ENCODE results near the gene CADPS2. TPM values are rescaled to one million over a fixed set of nuclear protein-coding genes. Genes with fewer than 3 reads are reported as not detected.
A peak's percentile ranks its signal among the peaks of the same experiment; 100 is the strongest.
"Not testable (repeated sequence)": the region's sequence is repeated elsewhere in the genome, so short reads cannot be mapped to it uniquely, and the experiment has no call there.

CADPS2 gene
- total and polyA plus RNA-seq, 3 experiments from 2014 or later, result not detected

- no peaks in the 10 kb centered on the region for H3K4me1 ChIP-seq (ENCODE audit: insufficient read depth, low read length)
- H3K9me3 ChIP-seq (ENCODE audit: low read length), result no peaks in the 10 kb centered on the region
- Mint-ChIP-seq H3K9me3 (peaks cover 2 to 14% (median 7%) of the 10 kb centered on the region in 5 donors), H3K27me3 (no peaks in the 10 kb centered on the region), H3K27ac (no peak overlapping the region), H3K4me3 (no peak overlapping the region), H3K4me1 (no peaks in the 10 kb centered on the region), H3K36me3 (no peaks in the 10 kb centered on the region)
- ChIA-PET POLR2A (no interaction called here), CTCF (no interaction called here)
- DNase-seq, result no peak
- no peak overlapping the region for H3K27ac ChIP-seq (ENCODE audit: low read depth, low read length)
- H3K36me3 ChIP-seq (ENCODE audit: insufficient read depth, low read length), result no peaks in the 10 kb centered on the region
- no peaks in the 10 kb centered on the region for H3K27me3 ChIP-seq (ENCODE audit: insufficient read depth, low read length, poor library complexity, severe bottlenecking)
- no peak overlapping the region for H3K4me3 ChIP-seq (ENCODE audit: low read length)
Observed at GRCh38 chr7:122847871-122848473, 38.3 kb downstream of the CADPS2 start.

GRCh38 chr7:122846591-122846990 lies 39.7 kb downstream of the CADPS2 start:
- peak overlapping the region in 1 of 8 donors; percentile 59 for H3K27ac Mint-ChIP-seq
- no peaks in the 10 kb centered on the region for H3K27me3 ChIP-seq (ENCODE audit: insufficient read depth, low read length, poor library complexity, severe bottlenecking)
- no peaks in the 10 kb centered on the region for H3K4me1 ChIP-seq (ENCODE audit: insufficient read depth, low read length)
- H3K9me3 ChIP-seq (ENCODE audit: low read length), result no peaks in the 10 kb centered on the region
- H3K9me3 Mint-ChIP-seq, result peaks cover under 1 to 16% (median 5%) of the 10 kb centered on the region in 5 donors
- no peaks in the 10 kb centered on the region for H3K4me1 Mint-ChIP-seq
- no peak overlapping the region for H3K4me3 Mint-ChIP-seq
- H3K27ac ChIP-seq (ENCODE audit: low read depth, low read length), result no peak overlapping the region
- H3K27me3 Mint-ChIP-seq, result no peaks in the 10 kb centered on the region
- ChIA-PET POLR2A (no interaction called here), CTCF (interaction anchor here (1.2 kb wide), 1 partner anchor 12 kb away, joined by 3 read pairs; no protein-coding TSS in a partner anchor)
- no peaks in the 10 kb centered on the region for H3K36me3 Mint-ChIP-seq
- no peak for DNase-seq
- H3K4me3 ChIP-seq (ENCODE audit: low read length), result no peak overlapping the region
- no peaks in the 10 kb centered on the region for H3K36me3 ChIP-seq (ENCODE audit: insufficient read depth, low read length)

- Histone ChIP-seq H3K27ac (ENCODE audit: low read depth, low read length) (no peak overlapping the region), H3K27me3 (ENCODE audit: insufficient read depth, low read length, poor library complexity, severe bottlenecking) (no peaks in the 10 kb centered on the region), H3K36me3 (ENCODE audit: insufficient read depth, low read length) (no peaks in the 10 kb centered on the region), H3K4me1 (ENCODE audit: insufficient read depth, low read length) (no peaks in the 10 kb centered on the region), H3K4me3 (ENCODE audit: low read length) (no peak overlapping the region), H3K9me3 (ENCODE audit: low read length) (no peaks in the 10 kb centered on the region)
- Mint-ChIP-seq H3K9me3 (peaks cover 4 to 21% (median 8%) of the 10 kb centered on the region in 5 donors), H3K4me1 (no peaks in the 10 kb centered on the region), H3K27ac (no peak overlapping the region), H3K36me3 (no peaks in the 10 kb centered on the region), H3K27me3 (no peaks in the 10 kb centered on the region), H3K4me3 (no peak overlapping the region)
- ChIA-PET POLR2A (no interaction called here), CTCF (interaction anchor here (1.2 kb wide), 1 partner anchor 11 kb away, joined by 3 read pairs; no protein-coding TSS in a partner anchor)
- no peak for DNase-seq
Observed at GRCh38 chr7:122845286-122845685, 41.0 kb downstream of the CADPS2 start.

- no peaks in the 10 kb centered on the region for H3K4me1 Mint-ChIP-seq
- Histone ChIP-seq H3K4me3 (ENCODE audit: low read length) (no peak overlapping the region), H3K9me3 (ENCODE audit: low read length) (no peaks in the 10 kb centered on the region), H3K36me3 (ENCODE audit: insufficient read depth, low read length) (no peaks in the 10 kb centered on the region), H3K27ac (ENCODE audit: low read depth, low read length) (no peak overlapping the region), H3K27me3 (ENCODE audit: insufficient read depth, low read length, poor library complexity, severe bottlenecking) (no peaks in the 10 kb centered on the region), H3K4me1 (ENCODE audit: insufficient read depth, low read length) (no peaks in the 10 kb centered on the region)
- H3K27me3 Mint-ChIP-seq, result no peaks in the 10 kb centered on the region
- DNase-seq, result no peak
- CTCF ChIA-PET, result no interaction called here
- H3K9me3 Mint-ChIP-seq, result peaks cover 4 to 21% (median 8%) of the 10 kb centered on the region in 5 donors
- H3K4me3 Mint-ChIP-seq, result no peak overlapping the region
- POLR2A ChIA-PET, result no interaction called here
- no peaks in the 10 kb centered on the region for H3K36me3 Mint-ChIP-seq
- no peak overlapping the region for H3K27ac Mint-ChIP-seq
Observed at GRCh38 chr7:122844191-122844988, 41.9 kb downstream of the CADPS2 start.

GRCh38 chr7:122842971-122843370 lies 43.3 kb downstream of the CADPS2 start:
- Histone ChIP-seq H3K9me3 (ENCODE audit: low read length) (no peaks in the 10 kb centered on the region), H3K4me3 (ENCODE audit: low read length) (no peak overlapping the region), H3K4me1 (ENCODE audit: insufficient read depth, low read length) (no peaks in the 10 kb centered on the region), H3K27me3 (ENCODE audit: insufficient read depth, low read length, poor library complexity, severe bottlenecking) (no peaks in the 10 kb centered on the region), H3K27ac (ENCODE audit: low read depth, low read length) (no peak overlapping the region), H3K36me3 (ENCODE audit: insufficient read depth, low read length) (no peaks in the 10 kb centered on the region)
- no peaks in the 10 kb centered on the region for H3K36me3 Mint-ChIP-seq
- ChIA-PET CTCF (no interaction called here), POLR2A (no interaction called here)
- DNase-seq, result no peak
- H3K4me1 Mint-ChIP-seq, result no peaks in the 10 kb centered on the region
- H3K27me3 Mint-ChIP-seq, result no peaks in the 10 kb centered on the region
- no peak overlapping the region for H3K27ac Mint-ChIP-seq
- peaks cover 6 to 19% (median 10%) of the 10 kb centered on the region in 5 donors for H3K9me3 Mint-ChIP-seq
- H3K4me3 Mint-ChIP-seq, result no peak overlapping the region

GRCh38 chr7:122836286-122836685 lies 50.0 kb downstream of the CADPS2 start:
- H3K4me3 Mint-ChIP-seq; DNase-seq; H3K4me3 ChIP-seq (ENCODE audit: low read length); H3K27me3 ChIP-seq (ENCODE audit: insufficient read depth, low read length, poor library complexity, severe bottlenecking); H3K27ac ChIP-seq (ENCODE audit: low read depth, low read length); H3K4me1 Mint-ChIP-seq; H3K27ac Mint-ChIP-seq; H3K36me3 ChIP-seq (ENCODE audit: insufficient read depth, low read length); H3K4me1 ChIP-seq (ENCODE audit: insufficient read depth, low read length); H3K27me3 Mint-ChIP-seq; POLR2A ChIA-PET; H3K9me3 ChIP-seq (ENCODE audit: low read length); H3K36me3 Mint-ChIP-seq; CTCF ChIA-PET: not testable (repeated sequence)
- H3K9me3 Mint-ChIP-seq, result peaks cover 6 to 16% (median 10%) of the 10 kb centered on the region in 5 donors

- H3K9me3 ChIP-seq (ENCODE audit: low read length); DNase-seq; H3K4me3 Mint-ChIP-seq; H3K27ac ChIP-seq (ENCODE audit: low read depth, low read length); H3K27me3 Mint-ChIP-seq; H3K27ac Mint-ChIP-seq; H3K36me3 Mint-ChIP-seq; H3K27me3 ChIP-seq (ENCODE audit: insufficient read depth, low read length, poor library complexity, severe bottlenecking); H3K4me1 ChIP-seq (ENCODE audit: insufficient read depth, low read length); H3K4me1 Mint-ChIP-seq; H3K4me3 ChIP-seq (ENCODE audit: low read length); POLR2A ChIA-PET; H3K36me3 ChIP-seq (ENCODE audit: insufficient read depth, low read length): not testable (repeated sequence)
- CTCF ChIA-PET, result interaction anchor here (1.2 kb wide), 1 partner anchor 11 kb away, joined by 3 read pairs; no protein-coding TSS in a partner anchor
- peaks cover 6 to 11% (median 10%) of the 10 kb centered on the region in 5 donors for H3K9me3 Mint-ChIP-seq
Observed at GRCh38 chr7:122834571-122834942, 51.7 kb downstream of the CADPS2 start.

GRCh38 chr7:122833888-122834570 lies 52.2 kb downstream of the CADPS2 start:
- Histone ChIP-seq H3K27ac (ENCODE audit: low read depth, low read length) (no peak overlapping the region), H3K27me3 (ENCODE audit: insufficient read depth, low read length, poor library complexity, severe bottlenecking) (no peaks in the 10 kb centered on the region), H3K4me3 (ENCODE audit: low read length) (no peak overlapping the region), H3K9me3 (ENCODE audit: low read length) (no peaks in the 10 kb centered on the region), H3K36me3 (ENCODE audit: insufficient read depth, low read length) (no peaks in the 10 kb centered on the region), H3K4me1 (ENCODE audit: insufficient read depth, low read length) (no peaks in the 10 kb centered on the region)
- no peak for DNase-seq
- H3K9me3 Mint-ChIP-seq, result peaks cover 6 to 11% (median 10%) of the 10 kb centered on the region in 5 donors
- POLR2A ChIA-PET, result no interaction called here
- H3K27me3 Mint-ChIP-seq, result no peaks in the 10 kb centered on the region
- no peak overlapping the region for H3K4me3 Mint-ChIP-seq
- H3K27ac Mint-ChIP-seq, result no peak overlapping the region
- H3K36me3 Mint-ChIP-seq, result no peaks in the 10 kb centered on the region
- CTCF ChIA-PET, result interaction anchor here (1.2 kb wide), 1 partner anchor 12 kb away, joined by 3 read pairs; no protein-coding TSS in a partner anchor
- H3K4me1 Mint-ChIP-seq, result no peaks in the 10 kb centered on the region
